ENCODE data around the gene CETP. TPM values are rescaled to one million over a fixed set of nuclear protein-coding genes. Genes with fewer than 3 reads are reported as not detected.
A peak's percentile ranks its signal among the peaks of the same experiment; 100 is the strongest.

Gene CETP
- total and polyA plus RNA-seq, 9 of the 15 experiments (the other 6 are each of a cell fraction or from before 2014, with no cell fraction given) = 0.07 to 0.11 TPM; not detected in 7

DNA sequence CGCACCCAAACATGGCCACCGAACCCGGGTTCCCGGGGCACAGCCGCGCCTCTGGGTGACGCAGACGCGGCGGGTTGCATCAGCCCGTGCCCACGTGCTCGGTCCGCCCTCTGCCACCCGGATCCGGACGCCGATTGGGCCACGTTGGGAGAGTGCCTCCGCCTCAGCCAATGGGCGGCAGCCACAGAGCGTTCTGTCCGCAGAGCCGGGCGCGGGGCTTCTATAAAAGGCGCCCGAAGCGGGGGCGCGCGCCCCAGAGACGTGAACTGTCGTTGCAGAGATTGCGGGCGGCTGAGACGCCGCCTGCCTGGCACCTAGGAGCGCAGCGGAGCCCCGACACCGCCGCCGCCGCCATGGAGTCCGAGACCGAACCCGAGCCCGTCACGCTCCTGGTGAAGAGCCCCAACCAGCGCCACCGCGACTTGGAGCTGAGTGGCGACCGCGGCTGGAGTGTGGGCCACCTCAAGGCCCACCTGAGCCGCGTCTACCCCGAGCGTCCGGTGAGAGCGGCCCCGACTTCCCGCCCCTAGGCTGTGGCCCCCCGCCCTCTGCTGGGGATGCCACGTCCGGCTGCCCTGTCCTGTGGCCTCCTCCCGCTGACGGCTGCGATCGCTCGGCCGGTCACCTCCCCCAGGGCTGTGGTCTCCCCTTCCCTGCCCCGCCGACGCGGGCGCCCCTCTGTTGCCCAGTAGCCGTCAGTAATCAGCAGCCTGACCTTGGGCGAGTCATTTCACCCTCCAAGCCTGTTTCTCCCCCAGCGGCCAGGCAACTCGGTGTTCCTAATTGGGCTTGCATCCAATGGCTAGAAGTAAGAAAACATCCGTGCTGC, 29.6 kb upstream of the CETP start, which contains the start of gene HERPUD1 (continued):
- TF ChIP-seq, protein P1, sequence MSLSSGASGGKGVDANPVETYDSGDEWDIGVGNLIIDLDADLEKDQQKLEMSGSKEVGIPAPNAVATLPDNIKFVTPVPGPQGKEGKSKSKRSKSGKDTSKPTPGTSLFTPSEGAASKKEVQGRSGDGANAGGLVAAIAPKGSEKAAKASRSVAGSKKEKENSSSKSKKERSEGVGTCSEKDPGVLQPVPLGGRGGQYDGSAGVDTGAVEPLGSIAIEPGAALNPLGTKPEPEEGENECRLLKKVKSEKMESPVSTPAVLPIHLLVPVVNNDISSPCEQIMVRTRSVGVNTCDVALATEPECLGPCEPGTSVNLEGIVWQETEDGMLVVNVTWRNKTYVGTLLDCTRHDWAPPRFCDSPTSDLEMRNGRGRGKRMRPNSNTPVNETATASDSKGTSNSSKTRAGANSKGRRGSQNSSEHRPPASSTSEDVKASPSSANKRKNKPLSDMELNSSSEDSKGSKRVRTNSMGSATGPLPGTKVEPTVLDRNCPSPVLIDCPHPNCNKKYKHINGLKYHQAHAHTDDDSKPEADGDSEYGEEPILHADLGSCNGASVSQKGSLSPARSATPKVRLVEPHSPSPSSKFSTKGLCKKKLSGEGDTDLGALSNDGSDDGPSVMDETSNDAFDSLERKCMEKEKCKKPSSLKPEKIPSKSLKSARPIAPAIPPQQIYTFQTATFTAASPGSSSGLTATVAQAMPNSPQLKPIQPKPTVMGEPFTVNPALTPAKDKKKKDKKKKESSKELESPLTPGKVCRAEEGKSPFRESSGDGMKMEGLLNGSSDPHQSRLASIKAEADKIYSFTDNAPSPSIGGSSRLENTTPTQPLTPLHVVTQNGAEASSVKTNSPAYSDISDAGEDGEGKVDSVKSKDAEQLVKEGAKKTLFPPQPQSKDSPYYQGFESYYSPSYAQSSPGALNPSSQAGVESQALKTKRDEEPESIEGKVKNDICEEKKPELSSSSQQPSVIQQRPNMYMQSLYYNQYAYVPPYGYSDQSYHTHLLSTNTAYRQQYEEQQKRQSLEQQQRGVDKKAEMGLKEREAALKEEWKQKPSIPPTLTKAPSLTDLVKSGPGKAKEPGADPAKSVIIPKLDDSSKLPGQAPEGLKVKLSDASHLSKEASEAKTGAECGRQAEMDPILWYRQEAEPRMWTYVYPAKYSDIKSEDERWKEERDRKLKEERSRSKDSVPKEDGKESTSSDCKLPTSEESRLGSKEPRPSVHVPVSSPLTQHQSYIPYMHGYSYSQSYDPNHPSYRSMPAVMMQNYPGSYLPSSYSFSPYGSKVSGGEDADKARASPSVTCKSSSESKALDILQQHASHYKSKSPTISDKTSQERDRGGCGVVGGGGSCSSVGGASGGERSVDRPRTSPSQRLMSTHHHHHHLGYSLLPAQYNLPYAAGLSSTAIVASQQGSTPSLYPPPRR (CRISPR knock-in tag; IDR thresholded peaks at IDR 0.05; ENCODE audit: borderline replicate concordance) = peak; percentile 55; the same call in 1 of the 2 replicates
- TF ChIP-seq ZNF12 (CRISPR knock-in tag; IDR thresholded peaks at IDR 0.05) (no peak), PRPF4 (IDR thresholded peaks at IDR 0.05; ENCODE audit: insufficient read depth, low read depth, low read length, poor library complexity, severe bottlenecking) (peak; percentile 99), ZNF76 (CRISPR knock-in tag; IDR thresholded peaks at IDR 0.05; ENCODE audit: borderline replicate concordance) (no peak), FUS (optimal IDR thresholded peaks at IDR 0.05; ENCODE audit: low read depth, low read length) (peak; percentile 97), CEBPG (CRISPR knock-in tag; IDR thresholded peaks at IDR 0.05) (peak; percentile 100), CEBPG (tag; conservative IDR thresholded peaks at IDR 0.05 in 1 of 2, IDR thresholded peaks at IDR 0.05 in 1 of 2) (peak; percentile 97 to 98), SIRT6 (IDR thresholded peaks at IDR 0.05; ENCODE audit: low read depth, low read length) (no peak), CEBPB (tag; IDR thresholded peaks at IDR 0.05) (peak; percentile 98), MTA3 (IDR thresholded peaks at IDR 0.05; ENCODE audit: borderline replicate concordance) (peak; percentile 100), RAD51 (IDR thresholded peaks at IDR 0.05; ENCODE audit: borderline replicate concordance, low read depth) (peak; percentile 87), CCAR2 (IDR thresholded peaks at IDR 0.05; ENCODE audit: low read depth, low read length) (no peak), ZC3H11A (IDR thresholded peaks at IDR 0.05; ENCODE audit: low read depth, low read length) (no peak), KDM1A (IDR thresholded peaks at IDR 0.05) (peak; percentile 46 to 50; a peak in 3 of 4 replicates), TCF3 (CRISPR knock-in tag; IDR thresholded peaks at IDR 0.05) (0 out of 2 replicates have a peak, but pooled peaks have one; percentile 1), ZBTB17 (CRISPR knock-in tag; IDR thresholded peaks at IDR 0.05) (0 out of 2 replicates have a peak, but pooled peaks have one; percentile 7), CAMTA2 (CRISPR knock-in tag; conservative IDR thresholded peaks at IDR 0.05) (no peak)
- TF ChIP-seq, protein P2, sequence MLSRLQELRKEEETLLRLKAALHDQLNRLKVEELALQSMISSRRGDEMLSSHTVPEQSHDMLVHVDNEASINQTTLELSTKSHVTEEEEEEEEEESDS (CRISPR knock-in tag; IDR thresholded peaks at IDR 0.05) = no peak
- TF ChIP-seq, protein P3, sequence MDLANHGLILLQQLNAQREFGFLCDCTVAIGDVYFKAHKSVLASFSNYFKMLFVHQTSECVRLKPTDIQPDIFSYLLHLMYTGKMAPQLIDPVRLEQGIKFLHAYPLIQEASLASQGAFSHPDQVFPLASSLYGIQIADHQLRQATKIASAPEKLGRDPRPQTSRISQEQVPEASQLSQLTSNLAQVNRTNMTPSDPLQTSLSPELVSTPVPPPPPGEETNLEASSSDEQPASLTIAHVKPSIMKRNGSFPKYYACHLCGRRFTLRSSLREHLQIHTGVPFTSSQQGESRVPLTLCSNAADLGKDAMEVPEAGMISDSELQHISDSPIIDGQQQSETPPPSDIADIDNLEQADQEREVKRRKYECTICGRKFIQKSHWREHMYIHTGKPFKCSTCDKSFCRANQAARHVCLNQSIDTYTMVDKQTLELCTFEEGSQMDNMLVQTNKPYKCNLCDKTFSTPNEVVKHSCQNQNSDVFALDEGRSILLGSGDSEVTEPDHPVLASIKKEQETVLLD (IDR thresholded peaks at IDR 0.05) = 0 out of 2 replicates have a peak, but pooled peaks have one; percentile 1

All from K562 (cell line).